ENCODE data around the gene TFPI. TPM values are rescaled to one million over a fixed set of nuclear protein-coding genes. Genes with fewer than 3 reads are reported as not detected.

The TFPI gene
- total RNA-seq, 2 experiments from 2014 or later, result not detected

- no peaks in the 10 kb centered on the region for H3K36me3 ChIP-seq (ENCODE audit: insufficient read depth, low read length)
- H3K4me3 ChIP-seq (ENCODE audit: low read depth, low read length, poor library complexity, severe bottlenecking), result no peak overlapping the region
- H3K9me2 ChIP-seq (ENCODE audit: insufficient read depth, low read length), result no peaks in the 10 kb centered on the region
- ChIA-PET POLR2A (no interaction called here), CTCF (ENCODE audit: unreplicated experiment) (no interaction called here)
- H3K27ac ChIP-seq (ENCODE audit: low read depth, low read length, poor library complexity, severe bottlenecking), result no peak overlapping the region
- TF ChIP-seq EZH2phosphoT487 (IDR thresholded peaks at IDR 0.05; ENCODE audit: borderline replicate concordance, low read depth, low read length) (no peak), CTCF (conservative IDR thresholded peaks at IDR 0.05; ENCODE audit: low read length) (no peak)
- no peaks in the 10 kb centered on the region for H3K4me1 ChIP-seq (ENCODE audit: insufficient read depth, low read length, poor library complexity, severe bottlenecking)
- no TSS peak for BruUV-seq (replicated peaks)
- DNase-seq (ENCODE audit: low spot score), result no peak
- intact Hi-C loops (cut with micrococcal nuclease; ENCODE audit: unreplicated experiment), result no loop called here
- H3K4me2 ChIP-seq (ENCODE audit: low read length), result no peak overlapping the region
- no peaks in the 10 kb centered on the region for H3K9me3 ChIP-seq (ENCODE audit: low read length)
- no peaks in the 10 kb centered on the region for H4K20me1 ChIP-seq (ENCODE audit: insufficient read depth, low read length)
- H2AFZ ChIP-seq (ENCODE audit: low read length), result no peak overlapping the region
- H3K79me2 ChIP-seq (ENCODE audit: insufficient read depth, low read depth, low read length), result no peaks in the 10 kb centered on the region
These were observed 132.0 kb downstream of the TFPI start for GRCh38 chr2:187422282-187422681.

- ChIA-PET POLR2A (no interaction called here), CTCF (ENCODE audit: unreplicated experiment) (no interaction called here)
- H3K36me3 ChIP-seq (ENCODE audit: insufficient read depth, low read length), result no peaks in the 10 kb centered on the region
- no peaks in the 10 kb centered on the region for H3K9me2 ChIP-seq (ENCODE audit: insufficient read depth, low read length)
- TF ChIP-seq CTCF (conservative IDR thresholded peaks at IDR 0.05; ENCODE audit: low read length) (no peak), EZH2phosphoT487 (IDR thresholded peaks at IDR 0.05; ENCODE audit: borderline replicate concordance, low read depth, low read length) (no peak)
- no peaks in the 10 kb centered on the region for H3K79me2 ChIP-seq (ENCODE audit: insufficient read depth, low read depth, low read length)
- H4K20me1 ChIP-seq (ENCODE audit: insufficient read depth, low read length), result no peaks in the 10 kb centered on the region
- H3K4me2 ChIP-seq (ENCODE audit: low read length), result no peak overlapping the region
- H2AFZ ChIP-seq (ENCODE audit: low read length), result no peak overlapping the region
- DNase-seq (ENCODE audit: low spot score), result no peak
- BruUV-seq (replicated peaks), result no TSS peak
- no peaks in the 10 kb centered on the region for H3K9me3 ChIP-seq (ENCODE audit: low read length)
- no peaks in the 10 kb centered on the region for H3K4me1 ChIP-seq (ENCODE audit: insufficient read depth, low read length, poor library complexity, severe bottlenecking)
- no peak overlapping the region for H3K4me3 ChIP-seq (ENCODE audit: low read depth, low read length, poor library complexity, severe bottlenecking)
- H3K27ac ChIP-seq (ENCODE audit: low read depth, low read length, poor library complexity, severe bottlenecking), result no peak overlapping the region
- intact Hi-C loops (cut with micrococcal nuclease; ENCODE audit: unreplicated experiment), result no loop called here
These were observed 132.7 kb downstream of the TFPI start for GRCh38 chr2:187421519-187421918.

- no peaks in the 10 kb centered on the region for H3K36me3 ChIP-seq (ENCODE audit: insufficient read depth, low read length)
- BruUV-seq (replicated peaks), result no TSS peak
- DNase-seq (ENCODE audit: low spot score), result no peak
- ChIA-PET POLR2A (no interaction called here), CTCF (ENCODE audit: unreplicated experiment) (no interaction called here)
- H4K20me1 ChIP-seq (ENCODE audit: insufficient read depth, low read length), result no peaks in the 10 kb centered on the region
- H2AFZ ChIP-seq (ENCODE audit: low read length), result no peak overlapping the region
- no peaks in the 10 kb centered on the region for H3K79me2 ChIP-seq (ENCODE audit: insufficient read depth, low read depth, low read length)
- no peaks in the 10 kb centered on the region for H3K9me3 ChIP-seq (ENCODE audit: low read length)
- TF ChIP-seq CTCF (conservative IDR thresholded peaks at IDR 0.05; ENCODE audit: low read length) (no peak), EZH2phosphoT487 (IDR thresholded peaks at IDR 0.05; ENCODE audit: borderline replicate concordance, low read depth, low read length) (no peak)
- no peaks in the 10 kb centered on the region for H3K9me2 ChIP-seq (ENCODE audit: insufficient read depth, low read length)
- H3K4me1 ChIP-seq (ENCODE audit: insufficient read depth, low read length, poor library complexity, severe bottlenecking), result no peaks in the 10 kb centered on the region
- intact Hi-C loops (cut with micrococcal nuclease; ENCODE audit: unreplicated experiment), result no loop called here
- H3K4me3 ChIP-seq (ENCODE audit: low read depth, low read length, poor library complexity, severe bottlenecking), result no peak overlapping the region
- H3K27ac ChIP-seq (ENCODE audit: low read depth, low read length, poor library complexity, severe bottlenecking), result no peak overlapping the region
- H3K4me2 ChIP-seq (ENCODE audit: low read length), result no peak overlapping the region
These were observed 134.4 kb downstream of the TFPI start for GRCh38 chr2:187419808-187420207.

All from OCI-LY7 (cell line).